Gastrocnemius medialis (tissue), 4 donors: ENCODE data around the gene GALNT13. TPM values are rescaled to one million over a fixed set of nuclear protein-coding genes. Genes with fewer than 3 reads are reported as not detected.

ENCODE experiments used
- ATAC-seq, 2 donors: fragments of 150-250 bp; one replicate each; pipeline ENCODE4 v1.9.1; 2016
- DNase-seq, 2 donors: peaks; one replicate each; pipeline ENCODE4 v3.0.0-alpha.2; 2019
- H3K27ac ChIP-seq, 4 donors: fragments of 200-600 bp; sonication (generic); 1 replicate in 1 of 4; 2 replicates in 3 of 4; pipeline ENCODE4 v1.5.1; 2016 to 2018; ENCODE audit warnings: mild to moderate bottlenecking in 2 of 4, moderate library complexity in 1 of 4
- H3K27me3 ChIP-seq, 3 donors: fragments of 200-600 bp; sonication (generic) in 2 of 3; 1 replicate in 1 of 3; 2 replicates in 2 of 3; pipeline versions ENCODE4 v1.5.1 to v1.6.0; 2016 to 2019; ENCODE audit warnings: mild to moderate bottlenecking in 1 of 3, moderate library complexity in 1 of 3
- H3K36me3 ChIP-seq, 2 donors: fragments of 200-600 bp; sonication (generic) in 1 of 2; one replicate each; pipeline ENCODE4 v1.5.1; 2017 to 2018
- H3K4me1 ChIP-seq, 2 donors: fragments of 200-600 bp; sonication (generic) in 1 of 2; one replicate each; pipeline ENCODE4 v1.5.1; 2016 to 2017; ENCODE audit warnings: mild to moderate bottlenecking in 2 of 2
- H3K4me3 ChIP-seq, 4 donors: fragments of 200-600 bp; sonication (generic) in 3 of 4; 1 replicate in 1 of 4; 2 replicates in 3 of 4; pipeline ENCODE4 v1.5.1; 2016 to 2019; ENCODE audit warnings: mild to moderate bottlenecking in 2 of 4
- H3K9me3 ChIP-seq, 3 donors: fragments of 200-600 bp; sonication (generic) in 2 of 3; 1 replicate in 1 of 3; 2 replicates in 2 of 3; pipeline ENCODE4 v1.5.1; 2016 to 2019
- CTCF ChIP-seq, 5 experiments: fragments of 450-650 bp in 3 of 5; fragments of 200-600 bp in 2 of 5; sonication (generic) in 2 of 5; IDR thresholded peaks in 4 of 5; conservative IDR thresholded peaks in 1 of 5; 1 replicate in 4 of 5; 2 replicates in 1 of 5; pipeline ENCODE4 v1.5.1; 2016 to 2019; ENCODE audit warnings: antibody characterized with exemption in 5 of 5, mild to moderate bottlenecking in 3 of 5, moderate library complexity in 3 of 5
- POLR2A ChIP-seq, 2 donors: fragments of 450-650 bp; IDR thresholded peaks; one replicate each; pipeline ENCODE4 v1.6.1; 2017; ENCODE audit warnings: antibody characterized with exemption in 2 of 2, mild to moderate bottlenecking in 2 of 2, moderate library complexity in 2 of 2
- in situ Hi-C, 4 donors: fragments of 200-750 bp; cut with MboI; loops; one replicate each; pipeline versions ENCODE4 v1.15.0 to v1.8.0; 2017; ENCODE audit warnings: low sequenced_read_pairs in 4 of 4
- intact Hi-C: fragments of 100-400 bp; cut with DNase I; formaldehyde crosslinking; loops from one replicate; pipeline ENCODE4 v1.15.1; 2023; ENCODE audit warnings: low total_unique reads
- total RNA-seq, 4 donors: library from RNA; depleted of rRNA; stranded (reverse); fragments of >200 nt; gene quantifications; one replicate each; pipeline versions ENCODE4 v1.1.0 to v1.2.3, GENCODE V29; 2016

The GALNT13 gene
- total RNA-seq, 4 donors from 2014 or later, result 0.10 TPM; not detected in 3

- ATAC-seq (no peak), DNase-seq (no peak)
- intact Hi-C loops, result no loop called here
- Histone ChIP-seq H3K9me3 (no peaks in the 10 kb centered on the region), H3K4me1 (no peaks in the 10 kb centered on the region), H3K27me3 (no peaks in the 10 kb centered on the region), H3K4me3 (no peak overlapping the region), H3K36me3 (no peaks in the 10 kb centered on the region), H3K27ac (no peak overlapping the region)
- TF ChIP-seq POLR2A (IDR thresholded peaks at IDR 0.05) (no peak), CTCF (IDR thresholded peaks at IDR 0.05 in 4 of 5, conservative IDR thresholded peaks at IDR 0.05 in 1 of 5) (no peak)
- in situ Hi-C loops, result no loop called here
Measured at GRCh38 chr2:153935511-153935910, 63.8 kb downstream of the GALNT13 start.

GRCh38 chr2:153939124-153939796, 67.5 kb downstream of the GALNT13 start:
- ATAC-seq, result no peak
- Histone ChIP-seq H3K27me3 (no peaks in the 10 kb centered on the region), H3K9me3 (no peaks in the 10 kb centered on the region), H3K4me1 (no peaks in the 10 kb centered on the region), H3K27ac (no peak overlapping the region), H3K4me3 (no peak overlapping the region), H3K36me3 (no peaks in the 10 kb centered on the region)
- no peak for DNase-seq
- intact Hi-C loops, result no loop called here
- in situ Hi-C loops, result no loop called here
- no peak for TF ChIP-seq CTCF (IDR thresholded peaks at IDR 0.05 in 4 of 5, conservative IDR thresholded peaks at IDR 0.05 in 1 of 5)
- TF ChIP-seq POLR2A (IDR thresholded peaks at IDR 0.05), result no peak

GRCh38 chr2:153940511-153940910, 68.8 kb downstream of the GALNT13 start:
- ATAC-seq, result no peak
- Histone ChIP-seq H3K27me3 (no peaks in the 10 kb centered on the region), H3K9me3 (no peaks in the 10 kb centered on the region), H3K27ac (no peak overlapping the region), H3K4me1 (no peaks in the 10 kb centered on the region), H3K36me3 (no peaks in the 10 kb centered on the region), H3K4me3 (no peak overlapping the region)
- TF ChIP-seq POLR2A (IDR thresholded peaks at IDR 0.05), result no peak
- TF ChIP-seq CTCF (IDR thresholded peaks at IDR 0.05 in 4 of 5, conservative IDR thresholded peaks at IDR 0.05 in 1 of 5), result no peak
- intact Hi-C loops, result no loop called here
- no peak for DNase-seq
- in situ Hi-C loops, result no loop called here

- in situ Hi-C loops (no loop called here), intact Hi-C loops (no loop called here)
- Histone ChIP-seq H3K27me3 (no peaks in the 10 kb centered on the region), H3K36me3 (no peaks in the 10 kb centered on the region), H3K4me1 (no peaks in the 10 kb centered on the region), H3K4me3 (no peak overlapping the region), H3K27ac (no peak overlapping the region), H3K9me3 (no peaks in the 10 kb centered on the region)
- no peak for ATAC-seq
- DNase-seq, result no peak
- no peak for TF ChIP-seq POLR2A (IDR thresholded peaks at IDR 0.05)
- no peak for TF ChIP-seq CTCF (IDR thresholded peaks at IDR 0.05 in 4 of 5, conservative IDR thresholded peaks at IDR 0.05 in 1 of 5)
Measured at GRCh38 chr2:153944800-153945199, 73.1 kb downstream of the GALNT13 start.

- no peaks in the 10 kb centered on the region for H3K27me3 ChIP-seq
- no peak for TF ChIP-seq POLR2A (IDR thresholded peaks at IDR 0.05)
- no peak for TF ChIP-seq CTCF (IDR thresholded peaks at IDR 0.05 in 4 of 5, conservative IDR thresholded peaks at IDR 0.05 in 1 of 5)
- no peaks in the 10 kb centered on the region for H3K4me1 ChIP-seq
- ATAC-seq (no peak), DNase-seq (no peak)
- H3K4me3 ChIP-seq, result no peak overlapping the region
- in situ Hi-C loops, result no loop called here
- H3K27ac ChIP-seq, result no peak overlapping the region
- intact Hi-C loops, result no loop called here
- H3K36me3 ChIP-seq, result no peaks in the 10 kb centered on the region
- H3K9me3 ChIP-seq, result no peaks in the 10 kb centered on the region
Measured at GRCh38 chr2:153946036-153946435, 74.3 kb downstream of the GALNT13 start.
